IMR-90 (cell line): Measurements from ENCODE around the gene CLEC4A. TPM values are rescaled to one million over a fixed set of nuclear protein-coding genes. Genes with fewer than 3 reads are reported as not detected.

Experiments used
- ATAC-seq: fragments of 200-7000 bp; cut with Tn5 transposase; 2 replicates; pipeline ENCODE4 v1.9.1; 2020; ENCODE audit warnings: low read depth, mild to moderate bottlenecking, moderate library complexity
- BruUV-seq: library from RNA; stranded (reverse); fragments of 400-500 nt; replicated peaks from 2 replicates; lab custom pipeline; 2021; lab: Mats Ljungman, UMichigan
- CTCF ChIA-PET: fragments of 300-600 bp; formaldehyde crosslinking; extraction: SDS; loops from one replicate; lab custom pipeline; 2021; ENCODE audit warnings: antibody characterized with exemption; lab: Yijun Ruan, JAX
- POLR2A ChIA-PET: fragments of 300-600 bp; sonication (Branson Sonifier 250); formaldehyde crosslinking; loops from one replicate; lab custom pipeline; 2022; ENCODE audit warnings: antibody characterized with exemption; ENCODE audit not compliant: unreplicated experiment; lab: Charles Lee
- DNase-seq: peaks from one replicate; pipeline ENCODE4 v3.0.0; 2013
- H2AFZ ChIP-seq: replicated peaks from 2 replicates; pipeline ENCODE3; 2013; ENCODE audit warnings: low read length, mild to moderate bottlenecking; ENCODE audit not compliant: poor library complexity
- H2AK5ac ChIP-seq: 2 replicates; pipeline ENCODE4 v1.6.1; 2013; ENCODE audit warnings: low read depth, low read length, inconsistent platforms
- H2AK9ac ChIP-seq: replicated peaks from 2 replicates; pipeline ENCODE3; 2013; ENCODE audit warnings: mild to moderate bottlenecking, low read depth, low read length, moderate library complexity; ENCODE audit not compliant: poor library complexity
- H2BK120ac ChIP-seq: 2 replicates; pipeline ENCODE4 v1.6.1; 2013; ENCODE audit warnings: low read depth, low read length, inconsistent platforms
- H2BK15ac ChIP-seq: 3 replicates; pipeline ENCODE4 v1.6.1; 2013; ENCODE audit warnings: low read depth, low read length, inconsistent platforms
- H2BK20ac ChIP-seq: 2 replicates; pipeline ENCODE4 v1.6.1; 2013; ENCODE audit warnings: low read depth, mild to moderate bottlenecking, inconsistent platforms, low read length, moderate library complexity
- H2BK5ac ChIP-seq: 2 replicates; pipeline ENCODE4 v1.6.1; 2013; ENCODE audit warnings: mild to moderate bottlenecking, low read depth, low read length, inconsistent platforms; ENCODE audit not compliant: poor library complexity, severe bottlenecking
- H3K14ac ChIP-seq: replicated peaks from 2 replicates; pipeline ENCODE4 v1.6.1; 2013; ENCODE audit warnings: low read depth, low read length, inconsistent platforms
- H3K18ac ChIP-seq: 2 replicates; pipeline ENCODE4 v1.6.1; 2013; ENCODE audit warnings: low read depth, low read length, control low read depth
- H3K23ac ChIP-seq: 2 replicates; pipeline ENCODE4 v1.6.1; 2013; ENCODE audit warnings: low read depth, low read length, inconsistent platforms
- H3K27ac ChIP-seq: 2 replicates; pipeline ENCODE4 v1.5.1; 2013; ENCODE audit warnings: mild to moderate bottlenecking, control low read depth, low read length; ENCODE audit not compliant: insufficient read depth
- H3K27me3 ChIP-seq: 2 replicates; pipeline ENCODE4 v1.6.1; 2013; ENCODE audit warnings: low read length; ENCODE audit not compliant: control insufficient read depth, insufficient read depth
- H3K36me3 ChIP-seq: 2 replicates; pipeline ENCODE4 v1.6.1; 2013; ENCODE audit warnings: low read length, mixed read lengths; ENCODE audit not compliant: control insufficient read depth, insufficient read depth
- H3K4ac ChIP-seq: 2 replicates; pipeline ENCODE4 v1.6.1; 2013; ENCODE audit warnings: low read depth, low read length, inconsistent platforms
- H3K4me1 ChIP-seq: 2 replicates; pipeline ENCODE4 v1.6.1; 2013; ENCODE audit warnings: low read length, mixed read lengths; ENCODE audit not compliant: control insufficient read depth, insufficient read depth
- H3K4me2 ChIP-seq: 2 replicates; pipeline ENCODE4 v1.6.1; 2013; ENCODE audit warnings: low read depth, mild to moderate bottlenecking, control low read depth, low read length, moderate library complexity
- H3K4me3 ChIP-seq: 2 replicates; pipeline ENCODE4 v1.5.1; 2013; ENCODE audit warnings: low read depth, mild to moderate bottlenecking, control low read depth, low read length, moderate library complexity; ENCODE audit not compliant: insufficient read depth
- H3K56ac ChIP-seq: 2 replicates; pipeline ENCODE4 v1.6.1; 2013; ENCODE audit warnings: low read length, inconsistent platforms; ENCODE audit not compliant: insufficient read depth; ENCODE audit errors: extremely low read depth
- H3K79me1 ChIP-seq, 2 experiments: 2 replicates each; pipeline ENCODE4 v1.6.1; 2013; ENCODE audit warnings: low read length in 2 of 2, inconsistent platforms in 1 of 2, low read depth in 1 of 2
- H3K9ac ChIP-seq: 2 replicates; pipeline ENCODE4 v1.6.1; 2013; ENCODE audit warnings: low read depth, low read length, control low read depth
- H3K9me1 ChIP-seq: 2 replicates; pipeline ENCODE4 v1.6.1; 2013; ENCODE audit warnings: low read length, inconsistent platforms; ENCODE audit not compliant: insufficient read depth
- H3K9me3 ChIP-seq: 2 replicates; pipeline ENCODE4 v1.6.1; 2013; ENCODE audit warnings: low read length; ENCODE audit not compliant: control insufficient read depth, insufficient read depth
- H4K20me1 ChIP-seq: 2 replicates; pipeline ENCODE4 v1.6.1; 2013; ENCODE audit warnings: low read length, inconsistent platforms; ENCODE audit not compliant: insufficient read depth
- H4K5ac ChIP-seq: 2 replicates; pipeline ENCODE4 v1.6.1; 2013; ENCODE audit warnings: mild to moderate bottlenecking, low read depth, low read length, control low read depth
- H4K8ac ChIP-seq, 2 experiments: 2 replicates each; pipeline ENCODE4 v1.6.1; 2013; ENCODE audit warnings: low read depth in 2 of 2, low read length in 2 of 2, control low read depth in 1 of 2, inconsistent platforms in 1 of 2
- H4K91ac ChIP-seq: 2 replicates; pipeline ENCODE4 v1.6.1; 2013; ENCODE audit warnings: low read depth, low read length, inconsistent platforms; ENCODE audit not compliant: insufficient read depth
- CEBPB ChIP-seq: IDR thresholded peaks from 2 replicates; pipeline ENCODE4 v1.6.1; 2012; ENCODE audit warnings: low read depth, low read length, improper control_type of control experiment
- CHD1 ChIP-seq: IDR thresholded peaks from 2 replicates; pipeline ENCODE4 v1.6.1; 2012; ENCODE audit warnings: low read depth, low read length, improper control_type of control experiment
- FOS ChIP-seq: fragments of 150-350 bp; IDR thresholded peaks from 2 replicates; pipeline ENCODE4 v1.6.1; 2016; ENCODE audit warnings: low read depth, low read length
- MAFK ChIP-seq: IDR thresholded peaks from 2 replicates; pipeline ENCODE4 v1.6.1; 2012; ENCODE audit warnings: low read depth, low read length, improper control_type of control experiment
- NFE2L2 ChIP-seq: fragments of 150-350 bp; IDR thresholded peaks from 2 replicates; pipeline ENCODE4 v1.6.1; 2016; ENCODE audit warnings: low read depth, mild to moderate bottlenecking, low read length
- RCOR1 ChIP-seq: IDR thresholded peaks from 2 replicates; pipeline ENCODE4 v1.6.1; 2012; ENCODE audit warnings: mild to moderate bottlenecking, low read length, improper control_type of control experiment; ENCODE audit not compliant: insufficient replicate concordance
- WGBS, 2 experiments: methylation state at CpG; one replicate each; pipeline versions ENCODE4 v1.1.5 to v1.1.7; 2013; ENCODE audit warnings: missing lambda C conversion rate in 2 of 2; ENCODE audit not compliant: insufficient read length in 1 of 2; ENCODE audit errors: extremely low coverage in 2 of 2; 5-methylcytosine and 5-hydroxymethylcytosine counted together
- dilution Hi-C: fragments of 300-500 bp; cut with HindIII; formaldehyde crosslinking; loops from one replicate; pipeline ENCODE4 v1.14.3; 2018; ENCODE audit warnings: low sequenced_read_pairs; ENCODE audit not compliant: unreplicated experiment
- in situ Hi-C: fragments of 300-500 bp; cut with MboI; formaldehyde crosslinking; loops from 3 replicates; pipeline ENCODE4 v1.14.3; 2019; ENCODE audit warnings: low sequenced_read_pairs, inconsistent platforms, mixed read lengths
- intact Hi-C: fragments of 100-400 bp; cut with micrococcal nuclease; formaldehyde crosslinking; loops from 2 replicates; pipeline ENCODE4 v1.10.0; 2022
- polyA plus RNA-seq, 3 experiments: library from polyadenylated mRNA; depleted of rRNA; stranded (reverse); fragments of >200 nt; gene quantifications; 2 replicates each; pipeline ENCODE4 v1.2.3, GENCODE V29; 2012; ENCODE audit warnings: low replicate concordance in 1 of 3
- total RNA-seq: library from RNA; depleted of rRNA; stranded (reverse); fragments of >200 nt; gene quantifications from 2 replicates; pipeline ENCODE4 v1.2.3, GENCODE V29; 2012

Gene CLEC4A
- total and polyA plus RNA-seq, 2 of the 4 experiments (the other 2 are of a cell fraction): 0.29 TPM; not detected in 1

DNA sequence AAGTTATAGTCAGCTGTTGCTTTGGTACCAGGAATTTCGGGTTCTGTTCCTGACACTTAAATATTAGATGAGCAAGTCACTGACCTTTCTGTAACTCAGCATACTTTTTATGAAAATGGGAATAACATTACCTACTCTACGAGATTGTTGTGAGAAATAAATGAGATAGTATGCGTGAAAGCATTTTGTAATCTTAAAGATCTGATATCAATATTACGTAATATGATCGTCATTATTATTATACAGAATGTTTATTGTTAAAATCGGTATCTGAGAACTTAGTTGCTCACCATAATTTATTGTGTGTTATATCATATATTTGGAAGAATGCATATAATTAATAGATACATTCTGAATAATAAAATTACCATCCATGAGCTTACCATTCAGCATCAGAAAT lies 47.5 kb upstream of the CLEC4A start:
- no peak overlapping the region for H3K4me2 ChIP-seq
- no peaks in the 10 kb centered on the region for H4K20me1 ChIP-seq
- WGBS, 2 experiments: no CpG with 5 or more reads among the region's 6 CpGs
- no peak overlapping the region for H3K4me3 ChIP-seq
- H3K4ac ChIP-seq: no peak overlapping the region
- H3K56ac ChIP-seq: no peak overlapping the region
- no peak overlapping the region for H2AFZ ChIP-seq
- no peak for ATAC-seq
- no TSS peak for BruUV-seq
- H2BK20ac ChIP-seq: no peak overlapping the region
- H4K5ac ChIP-seq: no peak overlapping the region
- no peak overlapping the region for H2AK5ac ChIP-seq
- no peaks in the 10 kb centered on the region for H3K9me3 ChIP-seq
- intact Hi-C loops (loop anchor here (5.0 kb wide), 1 partner anchor 214 kb away; no protein-coding TSS in a partner anchor), in situ Hi-C loops (loop anchor here (5.0 kb wide), 1 partner anchor 34 kb away; no protein-coding TSS in a partner anchor), dilution Hi-C loops (no loop called here)
- H3K9ac ChIP-seq: no peak overlapping the region
- no peak overlapping the region for H2AK9ac ChIP-seq
- no peak overlapping the region for H3K23ac ChIP-seq
- H4K8ac ChIP-seq: no peak overlapping the region
- TF ChIP-seq MAFK: no peak
- no peak for TF ChIP-seq RCOR1
- TF ChIP-seq CHD1: no peak
- no peak for TF ChIP-seq NFE2L2
- no peak for TF ChIP-seq FOS
- peak; percentile 70 for TF ChIP-seq CEBPB
- H3K4me1 ChIP-seq: peaks cover 2% of the 10 kb centered on the region
- H2BK15ac ChIP-seq: no peak overlapping the region
- H2BK120ac ChIP-seq: no peak overlapping the region
- no peaks in the 10 kb centered on the region for H3K36me3 ChIP-seq
- no peak for DNase-seq
- no peaks in the 10 kb centered on the region for H3K27me3 ChIP-seq
- H3K27ac ChIP-seq: no peak overlapping the region
- no peak overlapping the region for H4K91ac ChIP-seq
- no peaks in the 10 kb centered on the region for H3K79me1 ChIP-seq
- POLR2A ChIA-PET: no interaction called here
- CTCF ChIA-PET: interaction anchor here (1.4 kb wide), 1 partner anchor 30 kb away, joined by 4 read pairs; no protein-coding TSS in a partner anchor
- no peaks in the 10 kb centered on the region for H3K9me1 ChIP-seq
- H3K18ac ChIP-seq: no peak overlapping the region
- no peak overlapping the region for H2BK5ac ChIP-seq
- H3K14ac ChIP-seq: no peak overlapping the region
